Measurements from ENCODE around the gene CNTNAP2. TPM values are rescaled to one million over a fixed set of nuclear protein-coding genes. Genes with fewer than 3 reads are reported as not detected.

CNTNAP2 gene
- total RNA-seq, 1 donor from 2014 or later, result 2.0 TPM

GRCh38 chr7:146736446-146737190 is 620.0 kb downstream of the CNTNAP2 start:
- DNase-seq (ENCODE audit: low spot score) (no peak), ATAC-seq (no peak)

GRCh38 chr7:146740039-146740438 is 623.4 kb downstream of the CNTNAP2 start:
- DNase-seq (ENCODE audit: low spot score) (no peak), ATAC-seq (no peak)

- DNase-seq (ENCODE audit: low spot score) (no peak), ATAC-seq (no peak)
These were observed 625.3 kb downstream of the CNTNAP2 start for GRCh38 chr7:146741911-146742310.

GRCh38 chr7:146754385-146754784 is 637.8 kb downstream of the CNTNAP2 start:
- no peak for ATAC-seq
- DNase-seq (ENCODE audit: low spot score), result no peak

GRCh38 chr7:146755585-146755984 is 639.0 kb downstream of the CNTNAP2 start:
- no peak for ATAC-seq
- DNase-seq (ENCODE audit: low spot score), result no peak

GRCh38 chr7:146764458-146764857 is 647.9 kb downstream of the CNTNAP2 start:
- DNase-seq (ENCODE audit: low spot score) (no peak), ATAC-seq (no peak)

- ATAC-seq, result no peak
- DNase-seq (ENCODE audit: low spot score), result no peak
These were observed 652.4 kb downstream of the CNTNAP2 start for GRCh38 chr7:146768957-146769356.

- DNase-seq (ENCODE audit: low spot score), result no peak
- ATAC-seq, result no peak
These were observed 656.0 kb downstream of the CNTNAP2 start for GRCh38 chr7:146772601-146773000.

- ATAC-seq, result no peak
- no peak for DNase-seq (ENCODE audit: low spot score)
These were observed 656.9 kb downstream of the CNTNAP2 start for GRCh38 chr7:146773506-146773905.

- DNase-seq (ENCODE audit: low spot score) (no peak), ATAC-seq (peak; percentile 47)
These were observed 664.9 kb downstream of the CNTNAP2 start for GRCh38 chr7:146781352-146782116.

GRCh38 chr7:146787266-146787665 is 670.7 kb downstream of the CNTNAP2 start:
- DNase-seq (ENCODE audit: low spot score), result no peak
- no peak for ATAC-seq

- ATAC-seq, result no peak
These were observed 671.4 kb downstream of the CNTNAP2 start for GRCh38 chr7:146788008-146788407.

GRCh38 chr7:146791344-146792285 is 675.0 kb downstream of the CNTNAP2 start:
- ATAC-seq, result no peak
- no peak for DNase-seq (ENCODE audit: low spot score)

More at GRCh38 chr7:146788008-146788407, 671.4 kb downstream of the CNTNAP2 start:
- DNase-seq (ENCODE audit: low spot score), result no peak

GRCh38 chr7:146804620-146805019 is 688.0 kb downstream of the CNTNAP2 start:
- no peak for ATAC-seq
- no peak for DNase-seq (ENCODE audit: low spot score)

GRCh38 chr7:146805082-146805481 is 688.5 kb downstream of the CNTNAP2 start:
- no peak for DNase-seq (ENCODE audit: low spot score)
- ATAC-seq, result no peak

GRCh38 chr7:146826329-146826728 is 709.7 kb downstream of the CNTNAP2 start:
- ATAC-seq (no peak), DNase-seq (ENCODE audit: low spot score) (no peak)

GRCh38 chr7:146830686-146831085 is 714.1 kb downstream of the CNTNAP2 start:
- ATAC-seq, result no peak

GRCh38 chr7:146831875-146832274 is 715.3 kb downstream of the CNTNAP2 start:
- no peak for DNase-seq (ENCODE audit: low spot score)
- no peak for ATAC-seq

More at GRCh38 chr7:146830686-146831085, 714.1 kb downstream of the CNTNAP2 start:
- DNase-seq (ENCODE audit: low spot score), result no peak

GRCh38 chr7:146844405-146844804 is 727.8 kb downstream of the CNTNAP2 start:
- ATAC-seq (no peak), DNase-seq (ENCODE audit: low spot score) (no peak)

GRCh38 chr7:146858690-146859089 is 742.1 kb downstream of the CNTNAP2 start:
- no peak for ATAC-seq
- DNase-seq (ENCODE audit: low spot score), result no peak

GRCh38 chr7:146861701-146862100 is 745.1 kb downstream of the CNTNAP2 start:
- ATAC-seq (no peak), DNase-seq (ENCODE audit: low spot score) (no peak)

All from left lobe of liver (tissue), 2 donors.